ENCODE measurements around the gene TP53BP2.

Gene TP53BP2

GRCh38 chr1:223771469-223771813 is 74.3 kb downstream of the TP53BP2 start:
- H3K36me3 ChIP-seq (replicated peaks): peaks cover 64% of the 10 kb centered on the region
- in situ Hi-C loops (cut with MboI; ENCODE audit: low sequenced_read_pairs): no loop called here
- no peak overlapping the region for H3K4me3 ChIP-seq
- peaks cover 13% of the 10 kb centered on the region; the same call in 1 of the 2 replicates for H3K4me1 ChIP-seq
- DNase-seq (ENCODE audit: low spot score in 2 of 2): no peak
- H3K27me3 ChIP-seq (ENCODE audit: low read depth): no peaks in the 10 kb centered on the region
- H3K9me3 ChIP-seq: no peaks in the 10 kb centered on the region

DNA sequence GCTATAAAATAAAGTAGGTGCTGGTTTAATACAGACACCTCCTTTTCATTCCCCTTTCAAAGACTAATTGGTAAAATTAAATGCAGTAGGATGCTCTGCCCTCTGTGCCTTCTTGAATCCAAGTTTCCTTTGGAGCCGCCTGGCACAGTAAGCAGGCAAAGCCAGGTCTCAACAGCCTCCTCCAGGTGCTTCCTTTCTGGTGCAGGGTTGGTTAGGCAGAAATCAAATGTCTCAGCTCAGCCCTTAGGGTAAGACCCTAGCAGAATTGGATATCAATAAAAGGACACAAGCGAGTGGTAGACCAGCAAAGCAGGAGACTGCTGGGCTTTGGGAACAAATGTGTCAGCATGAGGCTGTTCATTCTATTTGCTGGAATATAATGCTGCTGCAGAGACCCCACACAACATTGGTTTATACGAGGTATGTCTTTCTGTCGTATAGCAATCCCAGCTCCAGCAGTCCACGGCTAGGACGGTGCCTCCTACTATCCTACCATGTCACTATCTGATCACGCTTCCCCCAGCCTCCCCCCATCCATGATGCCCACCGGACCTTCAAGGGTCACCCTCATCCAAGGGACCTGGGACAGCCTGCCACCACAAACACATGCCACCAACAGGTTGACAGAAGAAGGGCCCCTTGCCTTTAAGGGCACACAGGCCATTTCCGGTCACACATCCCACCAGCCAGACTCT is 75.0 kb downstream of the TP53BP2 start:
- Histone ChIP-seq H3K27me3 (ENCODE audit: low read depth) (no peaks in the 10 kb centered on the region), H3K4me3 (no peak overlapping the region), H3K4me1 (peaks cover 13% of the 10 kb centered on the region; the same call in 1 of the 2 replicates), H3K9me3 (no peaks in the 10 kb centered on the region), H3K36me3 (replicated peaks) (peaks cover 58% of the 10 kb centered on the region)
- DNase-seq (ENCODE audit: low spot score in 2 of 2): no peak
- in situ Hi-C loops (cut with MboI; ENCODE audit: low sequenced_read_pairs): no loop called here

DNA sequence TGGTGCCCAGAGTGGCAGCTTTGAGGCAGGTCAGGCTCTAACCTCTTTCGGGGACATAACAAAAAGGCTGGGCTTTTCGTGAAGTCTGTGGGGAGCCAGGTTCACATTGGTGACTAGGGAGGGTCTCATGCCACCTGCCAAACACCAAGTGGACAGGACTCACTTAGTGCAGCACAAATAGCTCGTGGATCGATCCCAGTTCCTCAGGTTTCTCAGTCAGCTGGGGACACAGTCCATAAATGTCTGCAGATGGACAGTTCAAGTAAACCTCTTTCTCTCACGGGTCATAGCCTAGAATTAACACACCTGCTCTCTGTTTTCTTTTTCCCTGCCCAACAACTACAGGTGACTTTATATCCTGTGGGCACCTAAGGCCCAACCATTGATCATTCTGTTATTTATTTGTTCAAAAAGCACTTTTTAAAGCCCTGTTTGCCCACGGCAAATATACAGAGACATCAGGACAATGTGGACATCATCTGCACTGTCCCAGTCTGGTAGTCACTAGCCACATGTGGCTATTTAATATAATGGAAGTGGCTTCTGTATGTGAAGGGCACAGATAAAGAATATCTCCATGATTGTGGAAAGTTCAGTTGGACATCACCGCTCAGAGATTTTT is 79.9 kb downstream of the TP53BP2 start:
- no peak overlapping the region for H3K4me3 ChIP-seq
- H3K4me1 ChIP-seq: no peaks in the 10 kb centered on the region
- H3K9me3 ChIP-seq: no peaks in the 10 kb centered on the region
- H3K27me3 ChIP-seq (ENCODE audit: low read depth): no peaks in the 10 kb centered on the region
- in situ Hi-C loops (cut with MboI; ENCODE audit: low sequenced_read_pairs): no loop called here
- no peak for DNase-seq (ENCODE audit: low spot score in 2 of 2)
- peaks cover 59% of the 10 kb centered on the region for H3K36me3 ChIP-seq (replicated peaks)

DNA sequence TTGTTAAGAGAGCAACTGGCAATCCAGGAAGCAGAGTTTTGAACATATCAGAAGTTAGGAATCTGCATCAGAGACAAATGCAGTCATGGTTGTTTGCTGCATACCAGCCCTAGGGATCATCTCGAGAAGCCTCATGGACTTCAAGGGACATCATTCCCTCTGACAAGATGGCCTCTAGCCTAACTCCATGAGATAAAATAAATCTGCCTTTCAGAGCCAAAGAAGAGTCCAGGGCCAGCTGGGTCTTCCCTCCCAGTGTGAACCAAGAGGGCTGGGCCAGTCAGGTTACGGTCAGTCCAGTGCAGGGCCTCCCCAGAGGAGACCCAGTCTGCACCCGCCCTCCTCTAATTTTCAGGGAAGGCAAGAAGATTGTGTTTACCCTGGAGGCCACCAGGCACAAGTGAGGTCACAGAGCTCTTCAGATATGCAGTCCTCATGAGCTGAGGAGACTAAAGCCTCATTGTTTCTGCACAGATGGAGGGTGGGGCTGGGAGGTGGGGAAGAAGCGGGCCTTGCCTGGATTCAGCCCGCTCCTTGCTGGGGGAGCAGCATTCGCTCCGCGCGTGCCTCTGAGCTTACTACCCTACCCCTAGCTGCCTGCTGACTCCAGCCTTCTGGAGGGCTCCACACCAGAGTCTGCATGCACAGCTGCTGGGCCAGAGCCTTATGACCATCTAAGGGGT is 80.6 kb downstream of the TP53BP2 start:
- H3K4me3 ChIP-seq: no peak overlapping the region
- H3K36me3 ChIP-seq (replicated peaks): peaks cover 55% of the 10 kb centered on the region
- H3K27me3 ChIP-seq (ENCODE audit: low read depth): no peaks in the 10 kb centered on the region
- in situ Hi-C loops (cut with MboI; ENCODE audit: low sequenced_read_pairs): no loop called here
- no peak for DNase-seq (ENCODE audit: low spot score in 2 of 2)
- H3K9me3 ChIP-seq: no peaks in the 10 kb centered on the region
- no peaks in the 10 kb centered on the region for H3K4me1 ChIP-seq

GRCh38 chr1:223763881-223764280 is 81.9 kb downstream of the TP53BP2 start:
- Histone ChIP-seq H3K4me1 (no peaks in the 10 kb centered on the region), H3K9me3 (no peaks in the 10 kb centered on the region), H3K27me3 (ENCODE audit: low read depth) (no peaks in the 10 kb centered on the region), H3K36me3 (replicated peaks) (peaks cover 44% of the 10 kb centered on the region), H3K4me3 (no peak overlapping the region)
- in situ Hi-C loops (cut with MboI; ENCODE audit: low sequenced_read_pairs): no loop called here
- no peak for DNase-seq (ENCODE audit: low spot score in 2 of 2)

- no peaks in the 10 kb centered on the region for H3K4me1 ChIP-seq
- no peak overlapping the region for H3K4me3 ChIP-seq
- DNase-seq (ENCODE audit: low spot score in 2 of 2): no peak
- H3K27me3 ChIP-seq (ENCODE audit: low read depth): no peaks in the 10 kb centered on the region
- H3K36me3 ChIP-seq (replicated peaks): peaks cover 43% of the 10 kb centered on the region
- in situ Hi-C loops (cut with MboI; ENCODE audit: low sequenced_read_pairs): no loop called here
- H3K9me3 ChIP-seq: no peaks in the 10 kb centered on the region
These were observed 82.5 kb downstream of the TP53BP2 start for GRCh38 chr1:223763251-223763650.

DNA sequence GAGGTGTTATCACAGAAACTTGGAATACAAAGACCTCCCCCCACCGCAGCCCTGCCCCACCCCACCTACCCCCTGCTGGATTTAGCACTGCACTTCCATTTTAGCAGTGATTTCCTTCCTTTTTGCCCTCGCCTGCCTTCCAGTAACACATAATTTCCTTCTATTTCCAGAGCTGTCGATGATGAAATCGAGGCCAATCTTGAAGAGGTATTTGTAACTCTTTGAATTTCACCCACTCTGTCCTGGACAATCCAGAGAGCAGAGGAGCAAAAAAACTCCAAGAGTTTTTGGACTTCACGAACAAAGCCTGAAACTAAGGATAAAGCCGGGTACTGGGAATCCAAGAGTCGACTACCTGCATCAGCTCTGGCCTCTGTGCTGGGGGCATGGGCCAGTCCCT is 84.3 kb downstream of the TP53BP2 start:
- no peak for DNase-seq (ENCODE audit: low spot score in 2 of 2)
- H3K4me1 ChIP-seq: no peaks in the 10 kb centered on the region
- H3K4me3 ChIP-seq: no peak overlapping the region
- H3K36me3 ChIP-seq (replicated peaks): peaks cover 54% of the 10 kb centered on the region
- no peaks in the 10 kb centered on the region for H3K27me3 ChIP-seq (ENCODE audit: low read depth)
- H3K9me3 ChIP-seq: no peaks in the 10 kb centered on the region
- in situ Hi-C loops (cut with MboI; ENCODE audit: low sequenced_read_pairs): no loop called here

- H3K27me3 ChIP-seq (ENCODE audit: low read depth): no peaks in the 10 kb centered on the region
- DNase-seq (ENCODE audit: low spot score in 2 of 2): no peak
- in situ Hi-C loops (cut with MboI; ENCODE audit: low sequenced_read_pairs): no loop called here
- no peak overlapping the region for H3K4me3 ChIP-seq
- no peaks in the 10 kb centered on the region for H3K4me1 ChIP-seq
- peaks cover 56% of the 10 kb centered on the region for H3K36me3 ChIP-seq (replicated peaks)
- no peaks in the 10 kb centered on the region for H3K9me3 ChIP-seq
These were observed 84.9 kb downstream of the TP53BP2 start for GRCh38 chr1:223760833-223761232.

- Histone ChIP-seq H3K9me3 (no peaks in the 10 kb centered on the region), H3K27me3 (ENCODE audit: low read depth) (no peaks in the 10 kb centered on the region), H3K4me3 (no peak overlapping the region), H3K36me3 (replicated peaks) (peaks cover 57% of the 10 kb centered on the region), H3K4me1 (no peaks in the 10 kb centered on the region)
- no peak for DNase-seq (ENCODE audit: low spot score in 2 of 2)
- in situ Hi-C loops (cut with MboI; ENCODE audit: low sequenced_read_pairs): no loop called here
These were observed 86.5 kb downstream of the TP53BP2 start for GRCh38 chr1:223759273-223759672.

DNA sequence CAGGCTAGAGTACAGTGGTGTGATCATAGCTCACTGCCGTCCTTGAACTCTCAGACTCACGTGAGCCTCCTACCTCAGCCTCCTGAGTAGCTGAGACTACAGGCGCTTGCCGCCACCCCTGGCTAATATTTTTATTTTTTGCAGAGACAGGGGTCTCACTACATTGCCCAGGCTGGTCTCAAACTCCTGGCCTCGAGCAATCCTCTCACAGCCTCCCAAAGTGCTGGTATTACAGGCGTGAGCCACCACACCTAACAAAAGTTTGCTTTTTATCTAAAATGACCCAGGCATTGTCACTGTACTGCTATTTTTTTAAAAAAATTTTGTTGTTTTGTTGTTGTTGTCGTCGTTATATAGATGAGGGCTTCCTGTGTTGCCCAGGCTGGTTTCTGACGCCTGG is 87.0 kb downstream of the TP53BP2 start:
- Histone ChIP-seq H3K27me3 (ENCODE audit: low read depth) (no peaks in the 10 kb centered on the region), H3K4me3 (no peak overlapping the region), H3K9me3 (no peaks in the 10 kb centered on the region), H3K4me1 (no peaks in the 10 kb centered on the region), H3K36me3 (replicated peaks) (peaks cover 51% of the 10 kb centered on the region)
- in situ Hi-C loops (cut with MboI; ENCODE audit: low sequenced_read_pairs): no loop called here
- DNase-seq (ENCODE audit: low spot score in 2 of 2): no peak

- Histone ChIP-seq H3K9me3 (no peaks in the 10 kb centered on the region), H3K4me1 (no peaks in the 10 kb centered on the region), H3K4me3 (no peak overlapping the region), H3K36me3 (replicated peaks) (peaks cover 53% of the 10 kb centered on the region), H3K27me3 (ENCODE audit: low read depth) (no peaks in the 10 kb centered on the region)
- in situ Hi-C loops (cut with MboI; ENCODE audit: low sequenced_read_pairs): no loop called here
- DNase-seq (ENCODE audit: low spot score in 2 of 2): no peak
These were observed 88.7 kb downstream of the TP53BP2 start for GRCh38 chr1:223756806-223757700.

- no peak for DNase-seq (ENCODE audit: low spot score in 2 of 2)
- Histone ChIP-seq H3K9me3 (no peaks in the 10 kb centered on the region), H3K4me3 (no peak overlapping the region), H3K27me3 (ENCODE audit: low read depth) (no peaks in the 10 kb centered on the region), H3K4me1 (no peaks in the 10 kb centered on the region), H3K36me3 (replicated peaks) (peaks cover 55% of the 10 kb centered on the region)
- in situ Hi-C loops (cut with MboI; ENCODE audit: low sequenced_read_pairs): no loop called here
These were observed 89.6 kb downstream of the TP53BP2 start for GRCh38 chr1:223755992-223756775.

GRCh38 chr1:223755432-223755792 is 90.3 kb downstream of the TP53BP2 start:
- no peaks in the 10 kb centered on the region for H3K4me1 ChIP-seq
- H3K36me3 ChIP-seq (replicated peaks): peaks cover 50% of the 10 kb centered on the region
- in situ Hi-C loops (cut with MboI; ENCODE audit: low sequenced_read_pairs): no loop called here
- DNase-seq (ENCODE audit: low spot score in 2 of 2): no peak
- H3K27me3 ChIP-seq (ENCODE audit: low read depth): no peaks in the 10 kb centered on the region
- no peak overlapping the region for H3K4me3 ChIP-seq
- H3K9me3 ChIP-seq: no peaks in the 10 kb centered on the region
